Activated naive CD4-positive, alpha-beta T cell treated with anti-CD3 and anti-CD28 coated beads, Interleukin-2, amount 50 U/mL, for 16 hours (primary cell): ENCODE measurements around the gene PCDHGB1.
"Not testable (repeated sequence)": the region's sequence is repeated elsewhere in the genome, so short reads cannot be mapped to it uniquely, and the experiment has no call there.

Experiments
- DNase-seq: peaks from one replicate; pipeline ENCODE4 v3.0.0-alpha.2; 2020

The PCDHGB1 gene

GRCh38 chr5:141349917-141350619, at the start of gene PCDHGB1:
TSS of gene PCDHGB1 (plus strand) at chr5:141350099. CDS start at chr5:141350261, 162 bp downstream.
- no peak for DNase-seq

GRCh38 chr5:141303756-141304155, 46.1 kb upstream of the PCDHGB1 start, which contains the start of gene SLC25A2:
TSS of gene SLC25A2 (minus strand) at chr5:141304049. CDS start at chr5:141303865, 184 bp downstream.
- no peak for DNase-seq

- no peak for DNase-seq
Measured at GRCh38 chr5:141306630-141307029, 43.3 kb upstream of the PCDHGB1 start.

GRCh38 chr5:141313711-141314110, 36.2 kb upstream of the PCDHGB1 start:
- no peak for DNase-seq

GRCh38 chr5:141316963-141317362, 32.9 kb upstream of the PCDHGB1 start:
- DNase-seq, result not testable (repeated sequence)

GRCh38 chr5:141319202-141319601, 30.7 kb upstream of the PCDHGB1 start:
- DNase-seq, result no peak

- DNase-seq, result no peak
Measured at GRCh38 chr5:141319699-141320098, 30.2 kb upstream of the PCDHGB1 start.

GRCh38 chr5:141320225-141321169, 29.4 kb upstream of the PCDHGB1 start, which contains the start of gene TAF7:
TSS of gene TAF7 (minus strand) at chr5:141320784. CDS start at chr5:141320044, 740 bp downstream.
- DNase-seq, result peak; percentile 93

GRCh38 chr5:141322261-141322660, 27.6 kb upstream of the PCDHGB1 start:
- DNase-seq, result no peak

GRCh38 chr5:141326088-141326854, 23.6 kb upstream of the PCDHGB1 start:
- peak; percentile 70 for DNase-seq

- DNase-seq, result no peak
Measured at GRCh38 chr5:141328231-141328630, 21.7 kb upstream of the PCDHGB1 start.

GRCh38 chr5:141330299-141331080, 19.4 kb upstream of the PCDHGB1 start, which contains the start of gene PCDHGA1:
TSS of gene PCDHGA1 (plus strand) at chr5:141330514.
- DNase-seq, result no peak

- not testable (repeated sequence) for DNase-seq
Measured at GRCh38 chr5:141332571-141332970, 17.3 kb upstream of the PCDHGB1 start.

GRCh38 chr5:141338538-141339306, 11.2 kb upstream of the PCDHGB1 start, which contains the start of gene PCDHGA2:
TSS of gene PCDHGA2 (plus strand) at chr5:141338760.
- no peak for DNase-seq

- not testable (repeated sequence) for DNase-seq
Measured at GRCh38 chr5:141340781-141341354, 9.0 kb upstream of the PCDHGB1 start.

GRCh38 chr5:141342773-141343172, 7.1 kb upstream of the PCDHGB1 start:
- DNase-seq, result no peak

GRCh38 chr5:141343242-141343952, 6.5 kb upstream of the PCDHGB1 start, which contains the start of gene PCDHGA3:
TSS of gene PCDHGA3 (plus strand) at chr5:141343829. CDS start at chr5:141344034, 205 bp downstream.
- no peak for DNase-seq

GRCh38 chr5:141343953-141344463, 5.9 kb upstream of the PCDHGB1 start:
- DNase-seq, result no peak

GRCh38 chr5:141345327-141345726, 4.6 kb upstream of the PCDHGB1 start:
- DNase-seq, result no peak
